Central memory CD8-positive, alpha-beta T cell (primary cell): Measurements from ENCODE around the gene TMEM183A.
"Not testable (repeated sequence)": the region's sequence is repeated elsewhere in the genome, so short reads cannot be mapped to it uniquely, and the experiment has no call there.

Experiments
- ATAC-seq: fragments of 150-1000 bp; cut with Tn5 transposase; replicated peaks from 2 replicates; pipeline ENCODE4 v1.10.0; 2022; ENCODE audit warnings: mild to moderate bottlenecking, moderate FRiP score, moderate number of reproducible peaks; ENCODE audit not compliant: poor library complexity, severe bottlenecking; ENCODE audit errors: extremely low read depth
- DNase-seq, 2 donors: peaks; one replicate each; pipeline ENCODE4 v3.0.0; 2021; ENCODE audit warnings: low spot score in 2 of 2
- H3K27ac Mint-ChIP-seq: one replicate; pipeline ENCODE4 v1.8.0; 2022; ENCODE audit warnings: low read depth, mild to moderate bottlenecking, moderate library complexity, mixed read lengths
- H3K27me3 Mint-ChIP-seq: one replicate; pipeline ENCODE4 v1.8.0; 2022; ENCODE audit warnings: mixed read lengths
- H3K36me3 Mint-ChIP-seq: one replicate; pipeline ENCODE4 v1.8.0; 2022; ENCODE audit warnings: mild to moderate bottlenecking, moderate library complexity, mixed read lengths; ENCODE audit not compliant: insufficient read depth
- H3K4me1 Mint-ChIP-seq: one replicate; pipeline ENCODE4 v1.8.0; 2022; ENCODE audit warnings: mixed read lengths
- H3K4me3 Mint-ChIP-seq: one replicate; pipeline ENCODE4 v1.8.0; 2022; ENCODE audit warnings: mild to moderate bottlenecking, moderate library complexity, mixed read lengths
- H3K9me3 Mint-ChIP-seq: one replicate; pipeline ENCODE4 v1.8.0; 2022; ENCODE audit warnings: mixed read lengths

The TMEM183A gene

GRCh38 chr1:202968895-202969295 is 38.3 kb upstream of the TMEM183A start:
- no peak for ATAC-seq
- no peak overlapping the region for H3K27ac Mint-ChIP-seq
- H3K27me3 Mint-ChIP-seq, result no peaks in the 10 kb centered on the region
- no peaks in the 10 kb centered on the region for H3K9me3 Mint-ChIP-seq
- no peak for DNase-seq
- no peak overlapping the region for H3K4me3 Mint-ChIP-seq
- H3K4me1 Mint-ChIP-seq, result peaks cover 21% of the 10 kb centered on the region
- peaks cover 10% of the 10 kb centered on the region for H3K36me3 Mint-ChIP-seq

- ATAC-seq (no peak), DNase-seq (no peak)
- H3K27ac Mint-ChIP-seq, result no peak overlapping the region
- no peaks in the 10 kb centered on the region for H3K9me3 Mint-ChIP-seq
- H3K4me1 Mint-ChIP-seq, result peaks cover 15% of the 10 kb centered on the region
- H3K4me3 Mint-ChIP-seq, result no peak overlapping the region
- H3K27me3 Mint-ChIP-seq, result peaks cover 23% of the 10 kb centered on the region
- peaks cover 8% of the 10 kb centered on the region for H3K36me3 Mint-ChIP-seq
These were observed 35.1 kb upstream of the TMEM183A start for GRCh38 chr1:202972046-202972445.

- no peak for ATAC-seq
- Mint-ChIP-seq H3K4me1 (no peaks in the 10 kb centered on the region), H3K4me3 (no peak overlapping the region), H3K27me3 (peaks cover 51% of the 10 kb centered on the region), H3K9me3 (no peaks in the 10 kb centered on the region), H3K36me3 (peaks cover 2% of the 10 kb centered on the region), H3K27ac (no peak overlapping the region)
- DNase-seq, result no peak
These were observed 32.3 kb upstream of the TMEM183A start for GRCh38 chr1:202974856-202975255.

GRCh38 chr1:202976633-202977032 is 30.5 kb upstream of the TMEM183A start:
- peaks cover 2% of the 10 kb centered on the region for H3K36me3 Mint-ChIP-seq
- peaks cover 59% of the 10 kb centered on the region for H3K27me3 Mint-ChIP-seq
- H3K4me3 Mint-ChIP-seq, result no peak overlapping the region
- H3K9me3 Mint-ChIP-seq, result no peaks in the 10 kb centered on the region
- no peaks in the 10 kb centered on the region for H3K4me1 Mint-ChIP-seq
- ATAC-seq, result no peak
- no peak for DNase-seq
- H3K27ac Mint-ChIP-seq, result no peak overlapping the region

GRCh38 chr1:202979459-202979858 is 27.7 kb upstream of the TMEM183A start:
- Mint-ChIP-seq H3K4me1 (no peaks in the 10 kb centered on the region), H3K4me3 (no peak overlapping the region), H3K27me3 (peaks cover 54% of the 10 kb centered on the region), H3K9me3 (no peaks in the 10 kb centered on the region), H3K36me3 (no peaks in the 10 kb centered on the region), H3K27ac (no peak overlapping the region)
- DNase-seq (no peak), ATAC-seq (no peak)

GRCh38 chr1:202981939-202982338 is 25.2 kb upstream of the TMEM183A start:
- DNase-seq, result no peak
- H3K36me3 Mint-ChIP-seq, result no peaks in the 10 kb centered on the region
- no peaks in the 10 kb centered on the region for H3K9me3 Mint-ChIP-seq
- H3K4me3 Mint-ChIP-seq, result no peak overlapping the region
- no peak overlapping the region for H3K27ac Mint-ChIP-seq
- ATAC-seq, result no peak
- peaks cover 46% of the 10 kb centered on the region for H3K27me3 Mint-ChIP-seq
- no peaks in the 10 kb centered on the region for H3K4me1 Mint-ChIP-seq

- Mint-ChIP-seq H3K4me1 (no peaks in the 10 kb centered on the region), H3K27me3 (peaks cover 46% of the 10 kb centered on the region), H3K9me3 (no peaks in the 10 kb centered on the region), H3K4me3 (no peak overlapping the region), H3K36me3 (no peaks in the 10 kb centered on the region), H3K27ac (no peak overlapping the region)
- no peak for ATAC-seq
- DNase-seq, result no peak
These were observed 24.3 kb upstream of the TMEM183A start for GRCh38 chr1:202982715-202983430.

GRCh38 chr1:202986120-202986519 is 21.1 kb upstream of the TMEM183A start:
- not testable (repeated sequence) for H3K27ac Mint-ChIP-seq, ATAC-seq, H3K36me3 Mint-ChIP-seq, H3K9me3 Mint-ChIP-seq, H3K4me3 Mint-ChIP-seq, DNase-seq, H3K4me1 Mint-ChIP-seq
- peaks cover 47% of the 10 kb centered on the region for H3K27me3 Mint-ChIP-seq

- Mint-ChIP-seq H3K27ac (no peak overlapping the region), H3K4me1 (no peaks in the 10 kb centered on the region), H3K36me3 (no peaks in the 10 kb centered on the region), H3K4me3 (no peak overlapping the region), H3K9me3 (no peaks in the 10 kb centered on the region), H3K27me3 (peaks cover 57% of the 10 kb centered on the region)
- ATAC-seq (no peak), DNase-seq (no peak)
These were observed 19.9 kb upstream of the TMEM183A start for GRCh38 chr1:202987255-202987654.

- no peaks in the 10 kb centered on the region for H3K4me1 Mint-ChIP-seq
- no peaks in the 10 kb centered on the region for H3K36me3 Mint-ChIP-seq
- H3K27ac Mint-ChIP-seq, result no peak overlapping the region
- H3K4me3 Mint-ChIP-seq, result no peak overlapping the region
- no peak for DNase-seq
- no peak for ATAC-seq
- peaks cover 65% of the 10 kb centered on the region for H3K27me3 Mint-ChIP-seq
- no peaks in the 10 kb centered on the region for H3K9me3 Mint-ChIP-seq
These were observed 19.1 kb upstream of the TMEM183A start for GRCh38 chr1:202987922-202988583.

GRCh38 chr1:202989879-202990278 is 17.3 kb upstream of the TMEM183A start:
- DNase-seq, result no peak
- no peaks in the 10 kb centered on the region for H3K36me3 Mint-ChIP-seq
- H3K4me3 Mint-ChIP-seq, result no peak overlapping the region
- H3K27ac Mint-ChIP-seq, result no peak overlapping the region
- no peaks in the 10 kb centered on the region for H3K4me1 Mint-ChIP-seq
- no peak for ATAC-seq
- no peaks in the 10 kb centered on the region for H3K9me3 Mint-ChIP-seq
- peaks cover 83% of the 10 kb centered on the region for H3K27me3 Mint-ChIP-seq

GRCh38 chr1:202991112-202991511 is 16.1 kb upstream of the TMEM183A start:
- Mint-ChIP-seq H3K9me3 (no peaks in the 10 kb centered on the region), H3K27ac (no peak overlapping the region), H3K4me1 (no peaks in the 10 kb centered on the region), H3K27me3 (peaks cover 95% of the 10 kb centered on the region), H3K4me3 (no peak overlapping the region), H3K36me3 (no peaks in the 10 kb centered on the region)
- DNase-seq, result no peak
- ATAC-seq, result no peak

GRCh38 chr1:202994756-202995155 is 12.4 kb upstream of the TMEM183A start:
- H3K36me3 Mint-ChIP-seq, result no peaks in the 10 kb centered on the region
- peaks cover 10% of the 10 kb centered on the region for H3K4me1 Mint-ChIP-seq
- DNase-seq (no peak), ATAC-seq (no peak)
- H3K27me3 Mint-ChIP-seq, result peaks cover 92% of the 10 kb centered on the region
- H3K4me3 Mint-ChIP-seq, result no peak overlapping the region
- H3K9me3 Mint-ChIP-seq, result no peaks in the 10 kb centered on the region
- H3K27ac Mint-ChIP-seq, result no peak overlapping the region
